A673 (cell line): ENCODE data around the gene LSM10.

Experiments
- EZH2 ChIP-seq: fragments of 200-600 bp; sonication (generic); IDR thresholded peaks from 2 replicates; pipeline ENCODE4 v1.6.1; 2017; ENCODE audit warnings: borderline replicate concordance, low read depth, mild to moderate bottlenecking, mixed read lengths, antibody characterized with exemption, low read length; ENCODE audit not compliant: poor library complexity, severe bottlenecking
- TF ChIP-seq, protein P1 (sequence below): fragments of 300-800, 200-600 bp; sonication (generic); conservative IDR thresholded peaks from 2 replicates; pipeline ENCODE4 v1.5.1; 2017; ENCODE audit warnings: low read depth, mild to moderate bottlenecking, antibody characterized with exemption, low read length, moderate library complexity, mixed read lengths

DNA sequence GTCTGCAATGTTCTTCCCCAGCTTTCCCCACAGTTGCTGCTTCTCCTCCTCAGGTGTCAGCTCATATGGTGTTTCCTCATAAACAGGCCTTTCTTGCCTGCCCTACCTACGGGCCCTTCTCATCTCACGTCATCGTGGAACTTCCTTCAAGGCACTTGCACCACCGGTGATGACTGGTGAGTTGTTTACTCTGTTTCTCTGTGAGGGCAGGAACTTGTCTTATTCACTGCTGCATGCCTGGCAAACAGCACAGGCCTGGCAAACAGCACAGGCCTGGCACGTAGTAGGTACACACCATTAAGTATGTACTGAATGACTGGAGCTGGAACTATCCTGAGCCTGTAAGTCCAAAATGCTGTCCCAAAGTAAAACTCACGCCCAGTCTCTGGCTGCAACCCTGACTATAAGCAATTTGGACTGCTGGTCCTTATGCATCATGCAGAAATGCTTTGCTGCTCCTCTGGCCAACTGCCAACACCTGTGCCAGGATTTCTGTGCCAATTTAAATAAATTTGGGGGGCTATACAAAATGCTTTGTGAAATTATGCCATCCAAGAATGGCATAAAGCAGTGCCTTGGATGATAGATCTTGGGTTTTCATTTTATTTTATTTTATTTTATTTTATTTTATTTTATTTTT, 37.7 kb downstream of the LSM10 start:
- TF ChIP-seq, protein P1, sequence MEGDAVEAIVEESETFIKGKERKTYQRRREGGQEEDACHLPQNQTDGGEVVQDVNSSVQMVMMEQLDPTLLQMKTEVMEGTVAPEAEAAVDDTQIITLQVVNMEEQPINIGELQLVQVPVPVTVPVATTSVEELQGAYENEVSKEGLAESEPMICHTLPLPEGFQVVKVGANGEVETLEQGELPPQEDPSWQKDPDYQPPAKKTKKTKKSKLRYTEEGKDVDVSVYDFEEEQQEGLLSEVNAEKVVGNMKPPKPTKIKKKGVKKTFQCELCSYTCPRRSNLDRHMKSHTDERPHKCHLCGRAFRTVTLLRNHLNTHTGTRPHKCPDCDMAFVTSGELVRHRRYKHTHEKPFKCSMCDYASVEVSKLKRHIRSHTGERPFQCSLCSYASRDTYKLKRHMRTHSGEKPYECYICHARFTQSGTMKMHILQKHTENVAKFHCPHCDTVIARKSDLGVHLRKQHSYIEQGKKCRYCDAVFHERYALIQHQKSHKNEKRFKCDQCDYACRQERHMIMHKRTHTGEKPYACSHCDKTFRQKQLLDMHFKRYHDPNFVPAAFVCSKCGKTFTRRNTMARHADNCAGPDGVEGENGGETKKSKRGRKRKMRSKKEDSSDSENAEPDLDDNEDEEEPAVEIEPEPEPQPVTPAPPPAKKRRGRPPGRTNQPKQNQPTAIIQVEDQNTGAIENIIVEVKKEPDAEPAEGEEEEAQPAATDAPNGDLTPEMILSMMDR: no peak
- TF ChIP-seq EZH2: no peak
